Small intestine (tissue), 7 donors: ENCODE results near the gene CFAP221. TPM values are rescaled to one million over a fixed set of nuclear protein-coding genes. Genes with fewer than 3 reads are reported as not detected.

Experiments
- DNase-seq, 2 donors: peaks; one replicate each; pipeline versions ENCODE4 v3.0.0 to v3.0.0-alpha.2; 2013
- FAIRE-seq: peaks from 2 replicates; lab custom pipeline; 2012; peaks lifted over from hg19 to GRCh38; lab: Jason Lieb, UNC
- H3K27ac ChIP-seq, 3 donors: one replicate each; pipeline ENCODE4 v1.5.1; 2013; ENCODE audit warnings: low read length in 2 of 3, mild to moderate bottlenecking in 2 of 3, control low read depth in 1 of 3, inconsistent platforms in 1 of 3, low read depth in 1 of 3, moderate library complexity in 1 of 3
- H3K27me3 ChIP-seq, 3 donors: one replicate each; pipeline ENCODE4 v1.6.1; 2013; ENCODE audit warnings: low read length in 3 of 3, inconsistent platforms in 1 of 3; ENCODE audit not compliant: control insufficient read depth in 3 of 3, insufficient read depth in 3 of 3
- H3K36me3 ChIP-seq, 3 donors: one replicate each; pipeline ENCODE4 v1.6.1; 2013; ENCODE audit warnings: low read length in 3 of 3, inconsistent platforms in 1 of 3, low read depth in 1 of 3, mild to moderate bottlenecking in 1 of 3, moderate library complexity in 1 of 3; ENCODE audit not compliant: control insufficient read depth in 3 of 3, insufficient read depth in 2 of 3
- H3K4me1 ChIP-seq, 3 donors: one replicate each; pipeline ENCODE4 v1.6.1; 2013; ENCODE audit warnings: low read length in 2 of 3, inconsistent platforms in 1 of 3, low read depth in 1 of 3, mild to moderate bottlenecking in 1 of 3, moderate library complexity in 1 of 3; ENCODE audit not compliant: control insufficient read depth in 3 of 3, insufficient read depth in 2 of 3
- H3K4me3 ChIP-seq, 3 donors: one replicate each; pipeline ENCODE4 v1.5.1; 2013; ENCODE audit warnings: low read length in 3 of 3, control low read depth in 1 of 3, inconsistent platforms in 1 of 3, low read depth in 1 of 3, mild to moderate bottlenecking in 1 of 3, moderate library complexity in 1 of 3
- H3K9me3 ChIP-seq, 2 donors: one replicate each; pipeline ENCODE4 v1.6.1; 2013; ENCODE audit warnings: low read depth in 1 of 2, low read length in 1 of 2; ENCODE audit not compliant: control insufficient read depth in 2 of 2, insufficient read depth in 1 of 2
- WGBS, 3 donors: extraction: QIAGEN DNeasy Blood & Tissue Kit; methylation state at CpG; one replicate each; pipeline ENCODE4 v1.1.7; 2013; 5-methylcytosine and 5-hydroxymethylcytosine counted together
- polyA plus RNA-seq, 4 donors: library from polyadenylated mRNA; stranded (reverse) in 3 of 4; unstranded in 1 of 4; fragments of 200-250 nt in 3 of 4; fragments of 120-200 nt in 1 of 4; gene quantifications; one replicate each; pipeline versions ENCODE4 v1.2.1 to v1.2.3, GENCODE V29; 2013
- donor health status: healthy with polysubstance abuse.
- donor health status: control.
- donor health status: control.
- donor health status: Bipolar disorder and iron deficiency.
- donor health status: healthy.

The CFAP221 gene
- polyA plus RNA-seq, 4 donors, result 2.2 to 19.4 (median 6.6) TPM

GRCh38 chr2:119580550-119581072, 36.4 kb downstream of the CFAP221 start:
- DNase-seq, result no peak
- peaks cover 0 to 17% of the 10 kb centered on the region in 2 donors for H3K9me3 ChIP-seq
- H3K36me3 ChIP-seq, result peaks cover 0 to 15% (median 0%) of the 10 kb centered on the region in 3 donors
- H3K4me3 ChIP-seq, result no peak overlapping the region
- H3K27ac ChIP-seq, result peak overlapping the region in 1 of 3 donors; percentile 60
- no peak for FAIRE-seq
- WGBS, 3 donors, result 59 to 73% (median 62%) methylated on average over 4 of the region's 4 CpGs
- no peaks in the 10 kb centered on the region for H3K27me3 ChIP-seq
- peaks cover 3 to 16% (median 6%) of the 10 kb centered on the region in 3 donors for H3K4me1 ChIP-seq

DNA sequence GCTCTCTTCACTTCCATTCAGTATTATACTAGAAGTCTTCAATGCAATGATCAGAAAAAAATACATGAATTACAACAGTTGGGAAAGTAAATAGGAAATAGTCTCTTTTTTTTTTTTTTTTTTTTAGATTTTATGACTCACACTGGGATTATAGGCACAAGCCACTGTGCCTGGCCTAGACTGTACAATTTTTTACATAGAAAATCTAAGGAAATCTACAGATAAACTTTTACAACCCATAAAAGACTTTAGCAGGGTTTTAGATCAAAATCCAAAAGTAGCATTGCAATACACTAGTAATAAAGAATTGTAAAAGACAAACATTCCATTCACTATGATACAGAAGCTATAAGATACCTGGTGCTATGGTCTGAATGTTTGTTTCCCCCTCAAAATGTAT, 39.0 kb downstream of the CFAP221 start:
- Histone ChIP-seq H3K27ac (no peak overlapping the region), H3K9me3 (peaks cover 0 to 8% of the 10 kb centered on the region in 2 donors), H3K36me3 (peaks cover 0 to 11% (median 0%) of the 10 kb centered on the region in 3 donors), H3K4me3 (no peak overlapping the region), H3K27me3 (no peaks in the 10 kb centered on the region), H3K4me1 (peaks cover 0 to 22% (median 0%) of the 10 kb centered on the region in 3 donors)
- DNase-seq, result peak in 1 of 2 donors; percentile 23
- FAIRE-seq, result peak; percentile 67

GRCh38 chr2:119584469-119584868, 40.2 kb downstream of the CFAP221 start:
- H3K9me3 ChIP-seq, result peaks cover 0 to 8% of the 10 kb centered on the region in 2 donors
- peaks cover 0 to 22% (median 0%) of the 10 kb centered on the region in 3 donors for H3K4me1 ChIP-seq
- no peaks in the 10 kb centered on the region for H3K27me3 ChIP-seq
- H3K4me3 ChIP-seq, result no peak overlapping the region
- H3K36me3 ChIP-seq, result peaks cover 0 to 16% (median 0%) of the 10 kb centered on the region in 3 donors
- no peak for DNase-seq
- no peak for FAIRE-seq
- H3K27ac ChIP-seq, result no peak overlapping the region

DNA sequence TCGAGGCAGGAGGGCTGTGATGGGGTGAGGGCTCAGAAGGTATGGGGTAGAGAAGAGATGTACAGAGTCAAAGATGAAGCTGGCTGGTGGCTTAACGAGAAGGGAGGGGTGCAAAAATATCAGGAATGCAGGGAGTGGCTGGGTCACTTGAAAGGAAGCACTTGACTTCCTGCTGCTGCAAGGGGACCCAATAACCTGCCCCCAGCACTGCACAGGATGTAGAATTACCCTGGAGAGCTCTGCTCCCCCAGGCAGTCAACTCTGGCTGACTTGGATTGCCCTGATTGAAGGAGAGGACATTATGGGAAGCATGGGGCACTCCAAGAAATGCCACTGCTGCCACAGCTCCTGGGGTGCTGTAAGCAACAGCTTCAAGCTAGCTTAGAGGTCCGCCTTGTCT, 41.8 kb downstream of the CFAP221 start:
- peaks cover 0 to 15% (median 0%) of the 10 kb centered on the region in 3 donors for H3K36me3 ChIP-seq
- H3K27me3 ChIP-seq, result no peaks in the 10 kb centered on the region
- peaks cover 0 to 18% (median 0%) of the 10 kb centered on the region in 3 donors for H3K4me1 ChIP-seq
- H3K27ac ChIP-seq, result no peak overlapping the region
- H3K4me3 ChIP-seq, result no peak overlapping the region
- no peak for FAIRE-seq
- peaks cover 0 to 8% of the 10 kb centered on the region in 2 donors for H3K9me3 ChIP-seq
- 39 to 47% (median 41%) methylated on average over 3 of the region's 3 CpGs for WGBS, 3 donors
- DNase-seq, result peak; percentile 15 to 40

GRCh38 chr2:119590873-119591272, 46.6 kb downstream of the CFAP221 start:
- FAIRE-seq, result no peak
- Histone ChIP-seq H3K4me1 (peaks cover 0 to 20% (median 0%) of the 10 kb centered on the region in 3 donors), H3K9me3 (no peaks in the 10 kb centered on the region), H3K27me3 (no peaks in the 10 kb centered on the region), H3K27ac (peak overlapping the region in 1 of 3 donors; percentile 57), H3K36me3 (peaks cover 0 to 16% (median 0%) of the 10 kb centered on the region in 3 donors), H3K4me3 (no peak overlapping the region)
- peak in 1 of 2 donors; percentile 55 for DNase-seq
- WGBS, 3 donors, result 53 to 68% (median 65%) methylated on average over 3 of the region's 3 CpGs

GRCh38 chr2:119591523-119591922, 47.3 kb downstream of the CFAP221 start:
- Histone ChIP-seq H3K27me3 (no peaks in the 10 kb centered on the region), H3K4me3 (no peak overlapping the region), H3K9me3 (no peaks in the 10 kb centered on the region), H3K4me1 (peaks cover 0 to 16% (median 0%) of the 10 kb centered on the region in 3 donors), H3K27ac (peak overlapping the region in 1 of 3 donors; percentile 57), H3K36me3 (peaks cover 0 to 16% (median 0%) of the 10 kb centered on the region in 3 donors)
- peak in 1 of 2 donors; percentile 19 for DNase-seq
- WGBS, 3 donors, result 90 to 97% (median 93%) methylated on average over 3 of the region's 3 CpGs
- FAIRE-seq, result no peak

DNA sequence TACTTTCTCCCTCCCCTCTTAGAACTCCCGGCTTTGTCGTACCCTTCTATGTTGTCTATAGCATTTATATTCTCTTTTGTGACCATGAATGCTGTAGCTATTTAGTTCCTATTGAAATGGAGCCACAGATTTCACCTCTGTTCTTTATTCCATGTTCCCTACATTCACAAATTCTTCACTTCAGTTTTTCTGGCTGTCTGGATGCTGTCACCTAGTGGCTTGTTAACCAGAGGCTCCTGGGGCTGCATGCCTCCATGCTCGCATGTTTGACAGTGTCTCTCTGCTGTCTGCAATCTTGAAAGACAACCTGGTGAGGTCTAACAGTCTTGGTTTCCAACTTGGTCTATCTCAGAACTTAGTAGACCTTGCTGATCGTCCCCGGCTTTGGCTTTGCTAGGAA, 48.2 kb downstream of the CFAP221 start:
- Histone ChIP-seq H3K27ac (no peak overlapping the region), H3K4me3 (no peak overlapping the region), H3K27me3 (no peaks in the 10 kb centered on the region), H3K36me3 (peaks cover 0 to 19% (median 0%) of the 10 kb centered on the region in 3 donors), H3K4me1 (peaks cover 0 to 16% (median 0%) of the 10 kb centered on the region in 3 donors), H3K9me3 (no peaks in the 10 kb centered on the region)
- FAIRE-seq (no peak), DNase-seq (peak; percentile 16 to 22)
- WGBS, 3 donors, result 74 to 89% (median 87%) methylated on average over 5 of the region's 5 CpGs

- FAIRE-seq, result no peak
- Histone ChIP-seq H3K9me3 (no peaks in the 10 kb centered on the region), H3K36me3 (peaks cover 0 to 9% (median 0%) of the 10 kb centered on the region in 3 donors), H3K4me1 (peaks cover 0 to 4% (median 0%) of the 10 kb centered on the region in 3 donors), H3K27me3 (no peaks in the 10 kb centered on the region), H3K4me3 (no peak overlapping the region), H3K27ac (no peak overlapping the region)
- DNase-seq, result no peak
- 84 to 92% (median 88%) methylated on average over 6 of the region's 6 CpGs for WGBS, 3 donors
Measured at GRCh38 chr2:119596638-119597037, 52.4 kb downstream of the CFAP221 start.
